Activated CD8-positive, alpha-beta memory T cell treated with anti-CD3 and anti-CD28 coated beads for 1 hour (primary cell): ENCODE results near the gene PARD3.
"Not testable (repeated sequence)": the region's sequence is repeated elsewhere in the genome, so short reads cannot be mapped to it uniquely, and the experiment has no call there.

Experiments
- DNase-seq, 2 donors: peaks; one replicate each; pipeline ENCODE4 v3.0.0-alpha.2; 2020; ENCODE audit warnings: low read depth in 1 of 2; ENCODE audit errors: extremely low read depth in 1 of 2

The PARD3 gene

GRCh38 chr10:34800624-34801023 is 14.5 kb downstream of the PARD3 start:
- no peak for DNase-seq

- DNase-seq = no peak
These were observed 16.4 kb downstream of the PARD3 start for GRCh38 chr10:34798654-34799053.

GRCh38 chr10:34797155-34797554 is 17.9 kb downstream of the PARD3 start:
- no peak for DNase-seq

- DNase-seq = no peak
These were observed 19.0 kb downstream of the PARD3 start for GRCh38 chr10:34796133-34796532.

GRCh38 chr10:34795334-34795733 is 19.8 kb downstream of the PARD3 start:
- no peak for DNase-seq

- DNase-seq = no peak
These were observed 20.3 kb downstream of the PARD3 start for GRCh38 chr10:34794835-34795234.

- not testable (repeated sequence) for DNase-seq
These were observed 21.5 kb downstream of the PARD3 start for GRCh38 chr10:34793581-34793980.

GRCh38 chr10:34792881-34793280 is 22.2 kb downstream of the PARD3 start:
- DNase-seq = no peak

- no peak for DNase-seq
These were observed 23.1 kb downstream of the PARD3 start for GRCh38 chr10:34791947-34792346.

- DNase-seq = no peak
These were observed 23.9 kb downstream of the PARD3 start for GRCh38 chr10:34791228-34791627.

- no peak for DNase-seq
These were observed 25.1 kb downstream of the PARD3 start for GRCh38 chr10:34789966-34790506.

GRCh38 chr10:34786464-34786863 is 28.6 kb downstream of the PARD3 start:
- no peak for DNase-seq

GRCh38 chr10:34781711-34782110 is 33.4 kb downstream of the PARD3 start:
- no peak for DNase-seq

GRCh38 chr10:34780818-34781380 is 34.2 kb downstream of the PARD3 start:
- DNase-seq = no peak

- no peak for DNase-seq
These were observed 36.9 kb downstream of the PARD3 start for GRCh38 chr10:34778237-34778636.

GRCh38 chr10:34776090-34776690 is 38.9 kb downstream of the PARD3 start:
- no peak for DNase-seq

GRCh38 chr10:34775044-34775637 is 40.0 kb downstream of the PARD3 start:
- no peak for DNase-seq

- no peak for DNase-seq
These were observed 41.2 kb downstream of the PARD3 start for GRCh38 chr10:34773636-34774630.

- DNase-seq = no peak
These were observed 43.6 kb downstream of the PARD3 start for GRCh38 chr10:34771525-34771924.

GRCh38 chr10:34771106-34771505 is 44.0 kb downstream of the PARD3 start:
- DNase-seq = no peak

GRCh38 chr10:34769899-34770298 is 45.2 kb downstream of the PARD3 start:
- DNase-seq = no peak
